IMR-90 (cell line): Measurements from ENCODE around the gene PYDC2. TPM values are rescaled to one million over a fixed set of nuclear protein-coding genes. Genes with fewer than 3 reads are reported as not detected.

ENCODE experiments used
- ATAC-seq: fragments of 200-7000 bp; cut with Tn5 transposase; 2 replicates; pipeline ENCODE4 v1.9.1; 2020; ENCODE audit warnings: low read depth, mild to moderate bottlenecking, moderate library complexity
- BruUV-seq: library from RNA; stranded (reverse); fragments of 400-500 nt; replicated peaks from 2 replicates; lab custom pipeline; 2021; lab: Mats Ljungman, UMichigan
- CTCF ChIA-PET: fragments of 300-600 bp; formaldehyde crosslinking; extraction: SDS; loops from one replicate; lab custom pipeline; 2021; ENCODE audit warnings: antibody characterized with exemption; lab: Yijun Ruan, JAX
- POLR2A ChIA-PET: fragments of 300-600 bp; sonication (Branson Sonifier 250); formaldehyde crosslinking; loops from one replicate; lab custom pipeline; 2022; ENCODE audit warnings: antibody characterized with exemption; ENCODE audit not compliant: unreplicated experiment; lab: Charles Lee
- DNase-seq: peaks from one replicate; pipeline ENCODE4 v3.0.0; 2013
- H2AFZ ChIP-seq: replicated peaks from 2 replicates; pipeline ENCODE3; 2013; ENCODE audit warnings: low read length, mild to moderate bottlenecking; ENCODE audit not compliant: poor library complexity
- H2AK5ac ChIP-seq: 2 replicates; pipeline ENCODE4 v1.6.1; 2013; ENCODE audit warnings: low read depth, low read length, inconsistent platforms
- H2AK9ac ChIP-seq: replicated peaks from 2 replicates; pipeline ENCODE3; 2013; ENCODE audit warnings: mild to moderate bottlenecking, low read depth, low read length, moderate library complexity; ENCODE audit not compliant: poor library complexity
- H2BK120ac ChIP-seq: 2 replicates; pipeline ENCODE4 v1.6.1; 2013; ENCODE audit warnings: low read depth, low read length, inconsistent platforms
- H2BK15ac ChIP-seq: 3 replicates; pipeline ENCODE4 v1.6.1; 2013; ENCODE audit warnings: low read depth, low read length, inconsistent platforms
- H2BK20ac ChIP-seq: 2 replicates; pipeline ENCODE4 v1.6.1; 2013; ENCODE audit warnings: low read depth, mild to moderate bottlenecking, inconsistent platforms, low read length, moderate library complexity
- H2BK5ac ChIP-seq: 2 replicates; pipeline ENCODE4 v1.6.1; 2013; ENCODE audit warnings: mild to moderate bottlenecking, low read depth, low read length, inconsistent platforms; ENCODE audit not compliant: poor library complexity, severe bottlenecking
- H3K14ac ChIP-seq: replicated peaks from 2 replicates; pipeline ENCODE4 v1.6.1; 2013; ENCODE audit warnings: low read depth, low read length, inconsistent platforms
- H3K18ac ChIP-seq: 2 replicates; pipeline ENCODE4 v1.6.1; 2013; ENCODE audit warnings: low read depth, low read length, control low read depth
- H3K23ac ChIP-seq: 2 replicates; pipeline ENCODE4 v1.6.1; 2013; ENCODE audit warnings: low read depth, low read length, inconsistent platforms
- H3K27ac ChIP-seq: 2 replicates; pipeline ENCODE4 v1.5.1; 2013; ENCODE audit warnings: mild to moderate bottlenecking, control low read depth, low read length; ENCODE audit not compliant: insufficient read depth
- H3K27me3 ChIP-seq: 2 replicates; pipeline ENCODE4 v1.6.1; 2013; ENCODE audit warnings: low read length; ENCODE audit not compliant: control insufficient read depth, insufficient read depth
- H3K36me3 ChIP-seq: 2 replicates; pipeline ENCODE4 v1.6.1; 2013; ENCODE audit warnings: low read length, mixed read lengths; ENCODE audit not compliant: control insufficient read depth, insufficient read depth
- H3K4ac ChIP-seq: 2 replicates; pipeline ENCODE4 v1.6.1; 2013; ENCODE audit warnings: low read depth, low read length, inconsistent platforms
- H3K4me1 ChIP-seq: 2 replicates; pipeline ENCODE4 v1.6.1; 2013; ENCODE audit warnings: low read length, mixed read lengths; ENCODE audit not compliant: control insufficient read depth, insufficient read depth
- H3K4me2 ChIP-seq: 2 replicates; pipeline ENCODE4 v1.6.1; 2013; ENCODE audit warnings: low read depth, mild to moderate bottlenecking, control low read depth, low read length, moderate library complexity
- H3K4me3 ChIP-seq: 2 replicates; pipeline ENCODE4 v1.5.1; 2013; ENCODE audit warnings: low read depth, mild to moderate bottlenecking, control low read depth, low read length, moderate library complexity; ENCODE audit not compliant: insufficient read depth
- H3K56ac ChIP-seq: 2 replicates; pipeline ENCODE4 v1.6.1; 2013; ENCODE audit warnings: low read length, inconsistent platforms; ENCODE audit not compliant: insufficient read depth; ENCODE audit errors: extremely low read depth
- H3K79me1 ChIP-seq, 2 experiments: 2 replicates each; pipeline ENCODE4 v1.6.1; 2013; ENCODE audit warnings: low read length in 2 of 2, inconsistent platforms in 1 of 2, low read depth in 1 of 2
- H3K9ac ChIP-seq: 2 replicates; pipeline ENCODE4 v1.6.1; 2013; ENCODE audit warnings: low read depth, low read length, control low read depth
- H3K9me1 ChIP-seq: 2 replicates; pipeline ENCODE4 v1.6.1; 2013; ENCODE audit warnings: low read length, inconsistent platforms; ENCODE audit not compliant: insufficient read depth
- H3K9me3 ChIP-seq: 2 replicates; pipeline ENCODE4 v1.6.1; 2013; ENCODE audit warnings: low read length; ENCODE audit not compliant: control insufficient read depth, insufficient read depth
- H4K20me1 ChIP-seq: 2 replicates; pipeline ENCODE4 v1.6.1; 2013; ENCODE audit warnings: low read length, inconsistent platforms; ENCODE audit not compliant: insufficient read depth
- H4K5ac ChIP-seq: 2 replicates; pipeline ENCODE4 v1.6.1; 2013; ENCODE audit warnings: mild to moderate bottlenecking, low read depth, low read length, control low read depth
- H4K8ac ChIP-seq, 2 experiments: 2 replicates each; pipeline ENCODE4 v1.6.1; 2013; ENCODE audit warnings: low read depth in 2 of 2, low read length in 2 of 2, control low read depth in 1 of 2, inconsistent platforms in 1 of 2
- H4K91ac ChIP-seq: 2 replicates; pipeline ENCODE4 v1.6.1; 2013; ENCODE audit warnings: low read depth, low read length, inconsistent platforms; ENCODE audit not compliant: insufficient read depth
- BHLHE40 ChIP-seq: fragments of 150-350 bp; IDR thresholded peaks from 2 replicates; pipeline ENCODE4 v1.6.1; 2016; ENCODE audit warnings: mild to moderate bottlenecking, low read depth, low read length
- CEBPB ChIP-seq: IDR thresholded peaks from 2 replicates; pipeline ENCODE4 v1.6.1; 2012; ENCODE audit warnings: low read depth, low read length, improper control_type of control experiment
- CHD1 ChIP-seq: IDR thresholded peaks from 2 replicates; pipeline ENCODE4 v1.6.1; 2012; ENCODE audit warnings: low read depth, low read length, improper control_type of control experiment
- FOS ChIP-seq: fragments of 150-350 bp; IDR thresholded peaks from 2 replicates; pipeline ENCODE4 v1.6.1; 2016; ENCODE audit warnings: low read depth, low read length
- MAFK ChIP-seq: IDR thresholded peaks from 2 replicates; pipeline ENCODE4 v1.6.1; 2012; ENCODE audit warnings: low read depth, low read length, improper control_type of control experiment
- MAZ ChIP-seq: IDR thresholded peaks from 2 replicates; pipeline ENCODE4 v1.6.1; 2012; ENCODE audit warnings: low read depth, mild to moderate bottlenecking, low read length, improper control_type of control experiment, moderate library complexity, borderline replicate concordance
- MXI1 ChIP-seq: IDR thresholded peaks from 2 replicates; pipeline ENCODE4 v1.6.1; 2012; ENCODE audit warnings: low read depth, mild to moderate bottlenecking, low read length, moderate library complexity, borderline replicate concordance
- NFE2L2 ChIP-seq: fragments of 150-350 bp; IDR thresholded peaks from 2 replicates; pipeline ENCODE4 v1.6.1; 2016; ENCODE audit warnings: low read depth, mild to moderate bottlenecking, low read length
- POLR2A ChIP-seq: IDR thresholded peaks from 2 replicates; pipeline ENCODE4 v1.6.1; 2012; ENCODE audit warnings: mild to moderate bottlenecking, low read depth, low read length
- RAD21 ChIP-seq: IDR thresholded peaks from 2 replicates; pipeline ENCODE4 v1.6.1; 2012; ENCODE audit warnings: low read length, improper control_type of control experiment
- RCOR1 ChIP-seq: IDR thresholded peaks from 2 replicates; pipeline ENCODE4 v1.6.1; 2012; ENCODE audit warnings: mild to moderate bottlenecking, low read length, improper control_type of control experiment; ENCODE audit not compliant: insufficient replicate concordance
- RFX5 ChIP-seq: IDR thresholded peaks from 2 replicates; pipeline ENCODE4 v1.8.0; 2012; ENCODE audit warnings: low read depth, mild to moderate bottlenecking, low read length, moderate library complexity
- SMC3 ChIP-seq: fragments of 150-350 bp; IDR thresholded peaks from 2 replicates; pipeline ENCODE4 v1.6.1; 2016; ENCODE audit warnings: low read depth, mild to moderate bottlenecking, antibody characterized with exemption, low read length, moderate library complexity
- WGBS, 2 experiments: methylation state at CpG; one replicate each; pipeline versions ENCODE4 v1.1.5 to v1.1.7; 2013; ENCODE audit warnings: missing lambda C conversion rate in 2 of 2; ENCODE audit not compliant: insufficient read length in 1 of 2; ENCODE audit errors: extremely low coverage in 2 of 2; 5-methylcytosine and 5-hydroxymethylcytosine counted together
- dilution Hi-C: fragments of 300-500 bp; cut with HindIII; formaldehyde crosslinking; loops from one replicate; pipeline ENCODE4 v1.14.3; 2018; ENCODE audit warnings: low sequenced_read_pairs; ENCODE audit not compliant: unreplicated experiment
- in situ Hi-C: fragments of 300-500 bp; cut with MboI; formaldehyde crosslinking; loops from 3 replicates; pipeline ENCODE4 v1.14.3; 2019; ENCODE audit warnings: low sequenced_read_pairs, inconsistent platforms, mixed read lengths
- intact Hi-C: fragments of 100-400 bp; cut with micrococcal nuclease; formaldehyde crosslinking; loops from 2 replicates; pipeline ENCODE4 v1.10.0; 2022
- polyA plus RNA-seq, 3 experiments: library from polyadenylated mRNA; depleted of rRNA; stranded (reverse); fragments of >200 nt; gene quantifications; 2 replicates each; pipeline ENCODE4 v1.2.3, GENCODE V29; 2012; ENCODE audit warnings: low replicate concordance in 1 of 3
- total RNA-seq: library from RNA; depleted of rRNA; stranded (reverse); fragments of >200 nt; gene quantifications from 2 replicates; pipeline ENCODE4 v1.2.3, GENCODE V29; 2012
- TF ChIP-seq, protein P1 (sequence below): conservative IDR thresholded peaks from 2 replicates; pipeline ENCODE4 v1.5.1; 2012; ENCODE audit warnings: mild to moderate bottlenecking, low read depth, low read length, improper control_type of control experiment
- TF ChIP-seq, protein P2 (sequence below): fragments of 150-350 bp; IDR thresholded peaks from 2 replicates; pipeline ENCODE4 v1.6.1; 2017; ENCODE audit warnings: mild to moderate bottlenecking, antibody characterized with exemption, low read length, low read depth
- TF ChIP-seq, protein P3 (sequence below): fragments of 150-350 bp; IDR thresholded peaks from 2 replicates; pipeline ENCODE4 v1.6.1; 2016; ENCODE audit warnings: low read depth, mild to moderate bottlenecking, low read length, moderate library complexity, borderline replicate concordance

The PYDC2 gene
- total and polyA plus RNA-seq, 2 of the 4 experiments (the other 2 are of a cell fraction): not detected

DNA sequence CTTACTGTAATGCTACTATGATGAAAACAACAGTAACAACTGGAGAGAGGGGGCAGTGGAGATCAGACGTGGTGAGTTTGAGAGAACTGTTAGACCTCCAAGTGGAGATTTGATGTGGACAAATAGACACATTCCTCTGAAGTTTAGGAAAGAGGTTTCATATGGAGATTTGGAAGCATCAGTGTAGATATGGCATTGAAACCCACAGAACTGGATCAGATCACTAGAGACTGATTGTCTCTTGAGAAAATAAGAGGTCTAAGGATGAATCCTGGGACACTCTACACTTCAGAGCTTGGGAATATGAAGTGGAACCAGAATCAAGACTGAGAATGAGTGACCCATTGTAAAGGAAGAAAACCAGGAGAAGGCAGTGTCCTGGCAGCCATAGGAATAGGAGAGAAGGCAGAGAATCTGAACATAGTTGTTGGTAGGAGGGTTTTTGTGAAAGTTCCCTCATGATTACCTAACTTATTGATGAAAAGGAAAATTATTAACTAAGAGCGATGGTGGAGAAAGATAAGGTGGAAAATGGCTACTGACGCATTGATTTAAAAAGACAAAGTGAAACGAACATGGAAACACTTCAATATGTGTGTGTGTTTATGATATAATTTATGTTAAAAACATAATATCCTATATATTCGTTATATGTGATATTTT is 29.7 kb upstream of the PYDC2 start:
- Histone ChIP-seq H3K18ac (no peak overlapping the region), H3K27me3 (no peaks in the 10 kb centered on the region), H3K27ac (no peak overlapping the region), H3K56ac (no peak overlapping the region), H2AK9ac (no peak overlapping the region), H3K14ac (no peak overlapping the region), H3K9ac (no peak overlapping the region), H3K79me1 (no peaks in the 10 kb centered on the region), H4K5ac (no peak overlapping the region), H2BK15ac (no peak overlapping the region), H3K9me1 (no peaks in the 10 kb centered on the region), H2BK20ac (no peak overlapping the region), H3K36me3 (no peaks in the 10 kb centered on the region), H4K91ac (no peak overlapping the region), H3K4me1 (no peaks in the 10 kb centered on the region), H2AFZ (no peak overlapping the region), H2AK5ac (no peak overlapping the region), H3K9me3 (no peaks in the 10 kb centered on the region), H3K23ac (no peak overlapping the region), H3K4me2 (no peak overlapping the region), H2BK120ac (no peak overlapping the region), H4K20me1 (no peaks in the 10 kb centered on the region), H3K4ac (no peak overlapping the region), H4K8ac (no peak overlapping the region), H2BK5ac (no peak overlapping the region), H3K4me3 (no peak overlapping the region)
- dilution Hi-C loops: no loop called here
- intact Hi-C loops: no loop called here
- in situ Hi-C loops: no loop called here
- TF ChIP-seq RFX5: no peak
- no peak for TF ChIP-seq NFE2L2
- TF ChIP-seq CHD1: no peak
- TF ChIP-seq RAD21: no peak
- no peak for TF ChIP-seq FOS
- no peak for TF ChIP-seq MAFK
- TF ChIP-seq, protein P1, sequence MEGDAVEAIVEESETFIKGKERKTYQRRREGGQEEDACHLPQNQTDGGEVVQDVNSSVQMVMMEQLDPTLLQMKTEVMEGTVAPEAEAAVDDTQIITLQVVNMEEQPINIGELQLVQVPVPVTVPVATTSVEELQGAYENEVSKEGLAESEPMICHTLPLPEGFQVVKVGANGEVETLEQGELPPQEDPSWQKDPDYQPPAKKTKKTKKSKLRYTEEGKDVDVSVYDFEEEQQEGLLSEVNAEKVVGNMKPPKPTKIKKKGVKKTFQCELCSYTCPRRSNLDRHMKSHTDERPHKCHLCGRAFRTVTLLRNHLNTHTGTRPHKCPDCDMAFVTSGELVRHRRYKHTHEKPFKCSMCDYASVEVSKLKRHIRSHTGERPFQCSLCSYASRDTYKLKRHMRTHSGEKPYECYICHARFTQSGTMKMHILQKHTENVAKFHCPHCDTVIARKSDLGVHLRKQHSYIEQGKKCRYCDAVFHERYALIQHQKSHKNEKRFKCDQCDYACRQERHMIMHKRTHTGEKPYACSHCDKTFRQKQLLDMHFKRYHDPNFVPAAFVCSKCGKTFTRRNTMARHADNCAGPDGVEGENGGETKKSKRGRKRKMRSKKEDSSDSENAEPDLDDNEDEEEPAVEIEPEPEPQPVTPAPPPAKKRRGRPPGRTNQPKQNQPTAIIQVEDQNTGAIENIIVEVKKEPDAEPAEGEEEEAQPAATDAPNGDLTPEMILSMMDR: no peak
- TF ChIP-seq, protein P2, sequence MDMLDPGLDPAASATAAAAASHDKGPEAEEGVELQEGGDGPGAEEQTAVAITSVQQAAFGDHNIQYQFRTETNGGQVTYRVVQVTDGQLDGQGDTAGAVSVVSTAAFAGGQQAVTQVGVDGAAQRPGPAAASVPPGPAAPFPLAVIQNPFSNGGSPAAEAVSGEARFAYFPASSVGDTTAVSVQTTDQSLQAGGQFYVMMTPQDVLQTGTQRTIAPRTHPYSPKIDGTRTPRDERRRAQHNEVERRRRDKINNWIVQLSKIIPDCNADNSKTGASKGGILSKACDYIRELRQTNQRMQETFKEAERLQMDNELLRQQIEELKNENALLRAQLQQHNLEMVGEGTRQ: no peak
- TF ChIP-seq, protein P3, sequence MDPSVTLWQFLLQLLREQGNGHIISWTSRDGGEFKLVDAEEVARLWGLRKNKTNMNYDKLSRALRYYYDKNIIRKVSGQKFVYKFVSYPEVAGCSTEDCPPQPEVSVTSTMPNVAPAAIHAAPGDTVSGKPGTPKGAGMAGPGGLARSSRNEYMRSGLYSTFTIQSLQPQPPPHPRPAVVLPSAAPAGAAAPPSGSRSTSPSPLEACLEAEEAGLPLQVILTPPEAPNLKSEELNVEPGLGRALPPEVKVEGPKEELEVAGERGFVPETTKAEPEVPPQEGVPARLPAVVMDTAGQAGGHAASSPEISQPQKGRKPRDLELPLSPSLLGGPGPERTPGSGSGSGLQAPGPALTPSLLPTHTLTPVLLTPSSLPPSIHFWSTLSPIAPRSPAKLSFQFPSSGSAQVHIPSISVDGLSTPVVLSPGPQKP: no peak
- TF ChIP-seq SMC3: no peak
- no peak for TF ChIP-seq POLR2A
- TF ChIP-seq BHLHE40: no peak
- TF ChIP-seq MAZ: no peak
- no peak for TF ChIP-seq CEBPB
- no peak for TF ChIP-seq MXI1
- TF ChIP-seq RCOR1: no peak
- ChIA-PET CTCF (no interaction called here), POLR2A (no interaction called here)
- WGBS, 2 experiments: 80% methylated on average over 1 of the region's 5 CpGs; no CpG with 5 or more reads in 1 of the 2 experiments
- DNase-seq (no peak), ATAC-seq (no peak)
- no TSS peak for BruUV-seq
